Progenitor cell of endocrine pancreas (in vitro differentiated cells): ENCODE measurements around the gene GSE1. TPM values are rescaled to one million over a fixed set of nuclear protein-coding genes. Genes with fewer than 3 reads are reported as not detected.

Experiments
- DNase-seq: peaks from one replicate; pipeline ENCODE4 v3.0.0; 2021; ENCODE audit warnings: low spot score; ENCODE audit not compliant: unreplicated experiment
- H3K27ac Mint-ChIP-seq: 2 replicates; pipeline ENCODE4 v1.8.0; 2021; ENCODE audit warnings: mild to moderate bottlenecking, moderate library complexity, mixed read lengths
- H3K27me3 Mint-ChIP-seq: 2 replicates; pipeline ENCODE4 v1.8.0; 2021; ENCODE audit warnings: mixed read lengths
- H3K36me3 Mint-ChIP-seq: 2 replicates; pipeline ENCODE4 v1.8.0; 2022; ENCODE audit warnings: mixed read lengths; ENCODE audit not compliant: insufficient read depth
- H3K4me1 Mint-ChIP-seq: 2 replicates; pipeline ENCODE4 v1.8.0; 2021; ENCODE audit warnings: low read depth, mixed read lengths
- H3K4me3 Mint-ChIP-seq: 2 replicates; pipeline ENCODE4 v1.8.0; 2021; ENCODE audit warnings: low read depth, mild to moderate bottlenecking, moderate library complexity, mixed read lengths
- H3K9me3 Mint-ChIP-seq: 2 replicates; pipeline ENCODE4 v1.8.0; 2021; ENCODE audit warnings: low read depth, mixed read lengths
- CTCF ChIP-seq: fragments of 200-600 bp; sonication (generic); IDR thresholded peaks from one replicate; pipeline ENCODE4 v1.5.0; 2021; ENCODE audit warnings: antibody characterized with exemption, mild to moderate bottlenecking; ENCODE audit not compliant: unreplicated experiment
- total RNA-seq: library from RNA; stranded (reverse); gene quantifications from 2 replicates; pipeline ENCODE4 v1.2.1, GENCODE V29; 2021

The GSE1 gene
- total RNA-seq, 1 donor from 2014 or later, result 136 TPM

GRCh38 chr16:85593494-85594221 lies 19.5 kb upstream of the GSE1 start:
- H3K27ac Mint-ChIP-seq, result no peak overlapping the region
- TF ChIP-seq CTCF, result no peak
- H3K36me3 Mint-ChIP-seq, result peaks cover 5% of the 10 kb centered on the region
- DNase-seq, result no peak
- H3K4me1 Mint-ChIP-seq, result peaks cover 13% of the 10 kb centered on the region
- H3K27me3 Mint-ChIP-seq, result no peaks in the 10 kb centered on the region
- H3K4me3 Mint-ChIP-seq, result no peak overlapping the region
- H3K9me3 Mint-ChIP-seq, result no peaks in the 10 kb centered on the region

GRCh38 chr16:85594273-85594977 lies 18.7 kb upstream of the GSE1 start:
- no peak overlapping the region for H3K4me3 Mint-ChIP-seq
- H3K36me3 Mint-ChIP-seq, result peaks cover 5% of the 10 kb centered on the region
- H3K27me3 Mint-ChIP-seq, result no peaks in the 10 kb centered on the region
- DNase-seq, result no peak
- H3K4me1 Mint-ChIP-seq, result peaks cover 13% of the 10 kb centered on the region
- peak overlapping the region; percentile 78 for H3K27ac Mint-ChIP-seq
- H3K9me3 Mint-ChIP-seq, result no peaks in the 10 kb centered on the region
- no peak for TF ChIP-seq CTCF

GRCh38 chr16:85594978-85595661 lies 18.0 kb upstream of the GSE1 start:
- no peak overlapping the region for H3K27ac Mint-ChIP-seq
- H3K36me3 Mint-ChIP-seq, result peaks cover 5% of the 10 kb centered on the region
- no peaks in the 10 kb centered on the region for H3K27me3 Mint-ChIP-seq
- no peaks in the 10 kb centered on the region for H3K9me3 Mint-ChIP-seq
- TF ChIP-seq CTCF, result no peak
- no peak overlapping the region for H3K4me3 Mint-ChIP-seq
- DNase-seq, result no peak
- peaks cover 13% of the 10 kb centered on the region for H3K4me1 Mint-ChIP-seq

GRCh38 chr16:85595812-85596502 lies 17.2 kb upstream of the GSE1 start:
- H3K9me3 Mint-ChIP-seq, result no peaks in the 10 kb centered on the region
- no peaks in the 10 kb centered on the region for H3K27me3 Mint-ChIP-seq
- no peak for TF ChIP-seq CTCF
- no peak for DNase-seq
- H3K27ac Mint-ChIP-seq, result peak overlapping the region; percentile 68
- H3K4me1 Mint-ChIP-seq, result peaks cover 16% of the 10 kb centered on the region
- peaks cover 5% of the 10 kb centered on the region for H3K36me3 Mint-ChIP-seq
- no peak overlapping the region for H3K4me3 Mint-ChIP-seq

- no peaks in the 10 kb centered on the region for H3K9me3 Mint-ChIP-seq
- peaks cover 6% of the 10 kb centered on the region for H3K36me3 Mint-ChIP-seq
- H3K27ac Mint-ChIP-seq, result no peak overlapping the region
- H3K4me3 Mint-ChIP-seq, result no peak overlapping the region
- no peak for TF ChIP-seq CTCF
- DNase-seq, result no peak
- no peaks in the 10 kb centered on the region for H3K27me3 Mint-ChIP-seq
- H3K4me1 Mint-ChIP-seq, result peaks cover 31% of the 10 kb centered on the region
These were observed 15.0 kb upstream of the GSE1 start for GRCh38 chr16:85598141-85598540.
